ENCODE measurements around the gene STRIT1.

- no peak for TF ChIP-seq POLR2A (IDR thresholded peaks at IDR 0.05; ENCODE audit: low read depth, low read length)
- TF ChIP-seq POLR2AphosphoS5 (IDR thresholded peaks at IDR 0.05; ENCODE audit: low read depth, low read length), result no peak
These were observed at the start of gene STRIT1 for GRCh38 chr3:155293516-155293915.
